Panc1 (cell line): ENCODE data around the gene SIRPB1. TPM values are rescaled to one million over a fixed set of nuclear protein-coding genes. Genes with fewer than 3 reads are reported as not detected.

Experiments used
- ATAC-seq: fragments of 200-7000 bp; cut with Tn5 transposase; 2 replicates; pipeline ENCODE4 v1.9.1; 2020; ENCODE audit warnings: mild to moderate bottlenecking, moderate library complexity
- BruUV-seq: library from RNA; stranded (reverse); fragments of 400-500 nt; replicated peaks from 2 replicates; lab custom pipeline; 2021; lab: Mats Ljungman, UMichigan
- CTCF ChIA-PET: fragments of 300-600 bp; sonication (Branson Sonifier 250); formaldehyde crosslinking; loops from one replicate; lab custom pipeline; 2022; ENCODE audit warnings: antibody characterized with exemption; lab: Charles Lee
- POLR2A ChIA-PET: fragments of 300-600 bp; sonication (Branson Sonifier 250); formaldehyde crosslinking; loops from one replicate; lab custom pipeline; 2022; ENCODE audit warnings: antibody characterized with exemption; lab: Charles Lee
- DNase-seq: peaks from one replicate; pipeline ENCODE4 v3.0.0-alpha.2; 2010; ENCODE audit warnings: low read depth, low spot score
- H3K27ac ChIP-seq: 2 replicates; pipeline ENCODE4 v1.5.1; 2011; ENCODE audit warnings: mild to moderate bottlenecking, low read length, inconsistent platforms
- H3K27me3 ChIP-seq: fragments of 200-500 bp; sonication (Bioruptor generic); 2 replicates; pipeline ENCODE4 v1.6.0; 2014; ENCODE audit warnings: low read length, inconsistent platforms; ENCODE audit not compliant: control insufficient read depth, insufficient read depth
- H3K36me3 ChIP-seq: fragments of 200-500 bp; sonication (Bioruptor generic); 2 replicates; pipeline ENCODE4 v1.5.1; 2014; ENCODE audit warnings: inconsistent platforms, mild to moderate bottlenecking, low read length, moderate library complexity; ENCODE audit not compliant: control insufficient read depth, insufficient read depth
- H3K4me1 ChIP-seq: 2 replicates; pipeline ENCODE4 v1.5.1; 2011; ENCODE audit warnings: inconsistent platforms, mild to moderate bottlenecking, low read length, moderate library complexity; ENCODE audit not compliant: control insufficient read depth, insufficient read depth
- H3K4me3 ChIP-seq, 2 experiments: 2 replicates each; pipeline ENCODE4 v1.5.1; 2011 to 2012; ENCODE audit warnings: low read depth in 2 of 2, low read length in 2 of 2, mild to moderate bottlenecking in 2 of 2, inconsistent platforms in 1 of 2, moderate library complexity in 1 of 2
- H3K9me3 ChIP-seq: fragments of 200-500 bp; sonication (Bioruptor generic); 2 replicates; pipeline ENCODE4 v1.5.1; 2014; ENCODE audit warnings: low read depth, mild to moderate bottlenecking, inconsistent platforms, low read length, moderate library complexity; ENCODE audit not compliant: control insufficient read depth, insufficient read depth
- CTCF ChIP-seq: fragments of 450-650 bp; IDR thresholded peaks from 2 replicates; pipeline ENCODE4 v1.5.1; 2017; ENCODE audit warnings: mild to moderate bottlenecking
- POLR2AphosphoS5 ChIP-seq: IDR thresholded peaks from 2 replicates; pipeline ENCODE4 v1.6.1; 2012; ENCODE audit warnings: mild to moderate bottlenecking, low read depth, low read length, moderate library complexity
- REST ChIP-seq, 2 experiments: IDR thresholded peaks; 2 replicates each; pipeline ENCODE4 v1.6.1; 2011 to 2012; ENCODE audit warnings: low read depth in 2 of 2, control low read depth in 1 of 2, low read length in 1 of 2, mild to moderate bottlenecking in 1 of 2, moderate library complexity in 1 of 2; ENCODE audit not compliant: insufficient read depth in 1 of 2
- SIN3A ChIP-seq: IDR thresholded peaks from 2 replicates; pipeline ENCODE4 v1.6.1; 2012; ENCODE audit warnings: low read depth, mild to moderate bottlenecking, low read length, moderate library complexity, borderline replicate concordance; ENCODE audit not compliant: insufficient read depth
- TCF7L2 ChIP-seq: IDR thresholded peaks from 2 replicates; pipeline ENCODE4 v1.6.1; 2011; ENCODE audit warnings: mild to moderate bottlenecking, low read depth, low read length, inconsistent platforms
- in situ Hi-C: cut with HindIII; loops from 2 replicates; pipeline ENCODE4 v1.10.0; 2016; ENCODE audit warnings: low sequenced_read_pairs, low pct_unique_long_range_greater_than_20kb
- intact Hi-C: fragments of 100-400 bp; cut with micrococcal nuclease; formaldehyde crosslinking; loops from one replicate; pipeline ENCODE4 v1.10.0; 2022; ENCODE audit not compliant: unreplicated experiment
- total RNA-seq: library from RNA; stranded (reverse); gene quantifications from one replicate; pipeline ENCODE4 v1.2.1, GENCODE V29; 2021; ENCODE audit not compliant: unreplicated experiment

Gene SIRPB1
- total RNA-seq, 1 experiment from 2014 or later: 0.72 TPM

DNA sequence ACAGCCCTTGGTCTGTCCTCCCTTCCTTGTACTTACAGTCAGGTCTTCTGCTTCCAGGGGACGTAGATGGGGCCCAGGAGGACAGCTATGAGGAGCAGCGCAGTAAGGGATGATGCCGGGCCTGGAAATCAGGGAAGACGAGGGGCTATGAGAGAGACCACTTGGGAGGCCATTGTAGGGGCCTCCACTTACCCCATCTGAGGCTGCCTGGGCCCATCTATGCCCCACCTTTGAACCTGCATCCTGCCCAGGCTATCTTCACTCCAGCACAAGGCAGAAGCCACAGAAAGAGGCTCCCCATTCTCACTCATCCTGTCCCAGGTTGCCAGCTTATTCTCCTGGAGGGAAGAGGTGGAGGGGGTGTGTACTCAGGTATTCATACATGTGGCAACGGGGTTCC lies 10.4 kb upstream of the SIRPB1 start:
- no peaks in the 10 kb centered on the region for H3K9me3 ChIP-seq
- TF ChIP-seq CTCF: no peak
- no peaks in the 10 kb centered on the region for H3K36me3 ChIP-seq
- H3K27ac ChIP-seq: no peak overlapping the region
- no peak overlapping the region for H3K4me3 ChIP-seq
- intact Hi-C loops (no loop called here), in situ Hi-C loops (no loop called here)
- ChIA-PET POLR2A (no interaction called here), CTCF (no interaction called here)
- H3K4me1 ChIP-seq: no peaks in the 10 kb centered on the region; the same call in 1 of the 2 replicates
- peaks cover 4% of the 10 kb centered on the region for H3K27me3 ChIP-seq
- BruUV-seq: no TSS peak
- no peak for DNase-seq
- ATAC-seq: no peak

DNA sequence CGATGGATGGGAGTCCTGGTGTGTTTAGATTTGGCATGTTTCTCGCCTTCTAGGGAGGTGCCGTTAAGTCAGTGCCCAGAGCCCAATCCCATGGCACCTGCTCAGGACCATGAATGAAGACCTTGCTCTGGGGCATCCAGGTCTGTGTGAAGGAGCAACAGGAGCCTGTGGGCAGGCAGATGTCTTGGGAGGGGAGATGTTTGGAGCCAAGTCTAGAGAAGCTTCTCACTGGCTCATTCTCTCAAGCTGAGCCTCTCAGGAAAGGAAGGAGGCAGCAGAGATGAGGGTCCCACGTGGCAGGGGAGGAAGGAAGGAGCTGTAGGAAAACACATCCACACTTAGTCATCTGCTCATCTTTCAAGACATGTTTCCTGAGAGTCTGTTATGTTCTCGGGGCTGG lies 9.5 kb upstream of the SIRPB1 start:
- Histone ChIP-seq H3K27me3 (peaks cover 4% of the 10 kb centered on the region), H3K4me3 (no peak overlapping the region), H3K9me3 (no peaks in the 10 kb centered on the region), H3K27ac (no peak overlapping the region), H3K36me3 (no peaks in the 10 kb centered on the region), H3K4me1 (no peaks in the 10 kb centered on the region; the same call in 1 of the 2 replicates)
- intact Hi-C loops (no loop called here), in situ Hi-C loops (no loop called here)
- TF ChIP-seq POLR2AphosphoS5 (no peak), CTCF (no peak), SIN3A (no peak), TCF7L2 (no peak), REST (IDR thresholded peaks at IDR 0.05; ENCODE audit: insufficient read depth in 1 of 2, low read depth in 2 of 2, low read length in 1 of 2) (no peak)
- no TSS peak for BruUV-seq
- ChIA-PET POLR2A (no interaction called here), CTCF (no interaction called here)
- ATAC-seq (no peak), DNase-seq (no peak)

DNA sequence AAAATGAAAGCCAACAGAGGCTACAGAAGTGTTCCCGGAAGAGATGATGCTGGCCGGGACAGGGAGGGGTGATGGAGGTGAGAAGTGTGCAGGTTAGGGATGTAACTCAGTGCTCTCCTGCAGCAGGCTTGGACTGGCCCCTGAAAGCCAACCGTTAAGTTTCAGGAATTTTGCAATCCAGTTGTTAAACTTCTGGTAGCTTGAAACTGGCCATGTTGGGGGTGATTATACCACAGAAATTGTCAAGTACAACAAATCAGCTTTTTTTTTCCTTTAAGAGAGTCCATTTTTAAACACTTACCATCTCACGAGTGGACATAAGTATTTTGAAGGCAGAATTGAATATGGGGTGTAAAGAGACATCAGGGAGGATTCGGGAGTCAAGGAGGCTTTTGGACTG lies 8.8 kb upstream of the SIRPB1 start:
- peaks cover 4% of the 10 kb centered on the region for H3K27me3 ChIP-seq
- no peak for ATAC-seq
- no peak overlapping the region for H3K27ac ChIP-seq
- in situ Hi-C loops (no loop called here), intact Hi-C loops (no loop called here)
- no peak for DNase-seq
- ChIA-PET CTCF (no interaction called here), POLR2A (no interaction called here)
- TF ChIP-seq TCF7L2 (no peak), POLR2AphosphoS5 (no peak), REST (IDR thresholded peaks at IDR 0.05; ENCODE audit: insufficient read depth in 1 of 2, low read depth in 2 of 2, low read length in 1 of 2) (no peak)
- no peak overlapping the region for H3K4me3 ChIP-seq
- no TSS peak for BruUV-seq
- no peaks in the 10 kb centered on the region for H3K36me3 ChIP-seq
- H3K9me3 ChIP-seq: no peaks in the 10 kb centered on the region
- H3K4me1 ChIP-seq: no peaks in the 10 kb centered on the region; the same call in 1 of the 2 replicates
